GM18507 (cell line): ENCODE results near the gene GLT8D2.
"Not testable (repeated sequence)": the region's sequence is repeated elsewhere in the genome, so short reads cannot be mapped to it uniquely, and the experiment has no call there.

Experiments
- DNase-seq: peaks from one replicate; pipeline ENCODE4 v3.0.0; 2011; ENCODE audit warnings: low read depth; ENCODE audit not compliant: insufficient read length; ENCODE audit errors: extremely low spot score
- FAIRE-seq: peaks from 2 replicates; lab custom pipeline; 2011; peaks lifted over from hg19 to GRCh38; lab: Jason Lieb, UNC

Gene GLT8D2

GRCh38 chr12:104055686-104056388 lies 5.8 kb upstream of the GLT8D2 start:
- DNase-seq (no peak), FAIRE-seq (no peak)

GRCh38 chr12:104054681-104055346 lies 4.8 kb upstream of the GLT8D2 start:
- FAIRE-seq: no peak
- no peak for DNase-seq

- no peak for FAIRE-seq
- no peak for DNase-seq
Observed at GRCh38 chr12:104050436-104050835, 449 bp upstream of the GLT8D2 start.

- no peak for DNase-seq
- FAIRE-seq: no peak
Observed at GRCh38 chr12:104049278-104049902, 597 bp downstream of the GLT8D2 start.

- DNase-seq (no peak), FAIRE-seq (no peak)
Observed at GRCh38 chr12:104048811-104049210, 1.2 kb downstream of the GLT8D2 start.

GRCh38 chr12:104048162-104048561 lies 1.8 kb downstream of the GLT8D2 start:
- FAIRE-seq (no peak), DNase-seq (no peak)

- FAIRE-seq: no peak
- no peak for DNase-seq
Observed at GRCh38 chr12:104046306-104046705, 3.7 kb downstream of the GLT8D2 start.

GRCh38 chr12:104044158-104044557 lies 5.8 kb downstream of the GLT8D2 start:
- no peak for DNase-seq
- no peak for FAIRE-seq

- FAIRE-seq (no peak), DNase-seq (no peak)
Observed at GRCh38 chr12:104042580-104042979, 7.4 kb downstream of the GLT8D2 start.

- FAIRE-seq, DNase-seq: not testable (repeated sequence)
Observed at GRCh38 chr12:104039769-104040168, 10.2 kb downstream of the GLT8D2 start.

- DNase-seq, FAIRE-seq: not testable (repeated sequence)
Observed at GRCh38 chr12:104036143-104036542, 13.8 kb downstream of the GLT8D2 start.

GRCh38 chr12:104030596-104030995 lies 19.4 kb downstream of the GLT8D2 start:
- FAIRE-seq, DNase-seq: not testable (repeated sequence)

GRCh38 chr12:104026841-104027599 lies 23.0 kb downstream of the GLT8D2 start:
- DNase-seq (no peak), FAIRE-seq (no peak)

GRCh38 chr12:104025771-104026170 lies 24.2 kb downstream of the GLT8D2 start:
- no peak for FAIRE-seq
- no peak for DNase-seq

- FAIRE-seq: no peak
Observed at GRCh38 chr12:104024348-104024747, 25.6 kb downstream of the GLT8D2 start.

GRCh38 chr12:104023710-104024109 lies 26.3 kb downstream of the GLT8D2 start:
- DNase-seq (no peak), FAIRE-seq (no peak)

More at GRCh38 chr12:104024348-104024747, 25.6 kb downstream of the GLT8D2 start:
- DNase-seq: no peak

GRCh38 chr12:104022786-104023185 lies 27.2 kb downstream of the GLT8D2 start:
- DNase-seq: no peak
- FAIRE-seq: no peak

- FAIRE-seq, DNase-seq: not testable (repeated sequence)
Observed at GRCh38 chr12:104021862-104022261, 28.1 kb downstream of the GLT8D2 start.

GRCh38 chr12:104012331-104012730 lies 37.7 kb downstream of the GLT8D2 start:
- no peak for DNase-seq
- no peak for FAIRE-seq

- no peak for FAIRE-seq
- DNase-seq: no peak
Observed at GRCh38 chr12:104011253-104011652, 38.7 kb downstream of the GLT8D2 start.
